Raji (cell line): ENCODE results near the gene DYRK1A.

Experiments used
- POLR2A ChIP-seq: IDR thresholded peaks from 2 replicates; pipeline ENCODE4 v1.6.1; 2011; ENCODE audit warnings: low read depth, low read length, control low read depth; ENCODE audit not compliant: insufficient read depth

The DYRK1A gene

DNA sequence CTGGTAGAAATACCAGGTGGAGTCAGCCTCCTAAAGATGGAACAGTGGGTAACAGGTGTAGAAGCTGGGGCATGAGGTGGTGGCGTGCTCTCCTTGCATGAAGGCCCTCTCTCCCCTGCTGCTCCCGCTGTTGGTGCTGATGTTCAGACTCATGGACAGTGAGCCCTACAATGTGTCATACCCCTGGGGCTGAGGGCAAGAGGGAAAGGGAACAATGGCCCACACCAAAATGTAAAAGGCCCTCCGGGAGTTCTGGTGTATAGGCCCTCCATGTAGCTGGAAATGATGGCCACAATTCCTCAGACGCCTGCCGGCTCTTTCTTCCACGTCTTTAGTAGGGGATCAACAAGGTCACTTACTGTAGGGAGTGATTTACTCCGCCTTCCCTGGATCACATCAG lies 194.9 kb downstream of the DYRK1A start:
- no peak for TF ChIP-seq POLR2A

GRCh38 chr21:37561941-37562919 lies 195.7 kb downstream of the DYRK1A start:
- no peak for TF ChIP-seq POLR2A

DNA sequence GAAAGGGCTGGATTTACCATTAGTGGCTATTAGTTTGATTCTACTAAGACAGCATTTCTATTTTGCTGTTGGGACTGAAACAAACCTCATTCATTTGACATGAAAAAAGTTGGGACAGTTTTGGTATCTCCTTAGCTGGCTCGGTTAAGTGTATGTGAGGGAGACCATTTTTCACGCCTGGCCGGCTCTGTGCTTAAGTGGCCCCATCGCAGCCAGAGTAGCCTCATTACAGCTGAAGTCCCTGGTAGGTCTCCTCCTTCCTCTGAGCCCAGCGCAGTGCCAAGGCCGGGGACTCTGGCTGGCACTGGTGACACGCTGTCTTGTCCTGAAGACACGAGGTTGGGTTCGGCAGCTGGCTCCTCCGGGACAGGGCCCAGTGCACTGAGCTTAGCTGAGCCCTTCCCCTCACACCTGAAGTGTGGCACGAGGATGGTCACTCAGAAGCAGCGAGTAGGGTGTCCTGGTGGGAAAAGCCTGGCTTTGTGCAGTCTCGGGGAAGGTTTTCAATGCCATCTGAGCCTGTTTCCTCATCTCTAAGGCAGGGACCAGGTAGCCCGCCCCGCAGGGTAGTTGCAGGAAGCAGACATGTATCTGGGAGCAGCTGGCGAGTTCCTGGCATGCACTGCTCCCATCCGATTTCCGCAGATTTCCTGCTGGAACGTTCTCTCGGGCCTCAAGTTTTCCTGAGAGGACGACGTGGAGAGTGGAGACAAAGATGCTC lies 196.5 kb downstream of the DYRK1A start:
- TF ChIP-seq POLR2A, result no peak

DNA sequence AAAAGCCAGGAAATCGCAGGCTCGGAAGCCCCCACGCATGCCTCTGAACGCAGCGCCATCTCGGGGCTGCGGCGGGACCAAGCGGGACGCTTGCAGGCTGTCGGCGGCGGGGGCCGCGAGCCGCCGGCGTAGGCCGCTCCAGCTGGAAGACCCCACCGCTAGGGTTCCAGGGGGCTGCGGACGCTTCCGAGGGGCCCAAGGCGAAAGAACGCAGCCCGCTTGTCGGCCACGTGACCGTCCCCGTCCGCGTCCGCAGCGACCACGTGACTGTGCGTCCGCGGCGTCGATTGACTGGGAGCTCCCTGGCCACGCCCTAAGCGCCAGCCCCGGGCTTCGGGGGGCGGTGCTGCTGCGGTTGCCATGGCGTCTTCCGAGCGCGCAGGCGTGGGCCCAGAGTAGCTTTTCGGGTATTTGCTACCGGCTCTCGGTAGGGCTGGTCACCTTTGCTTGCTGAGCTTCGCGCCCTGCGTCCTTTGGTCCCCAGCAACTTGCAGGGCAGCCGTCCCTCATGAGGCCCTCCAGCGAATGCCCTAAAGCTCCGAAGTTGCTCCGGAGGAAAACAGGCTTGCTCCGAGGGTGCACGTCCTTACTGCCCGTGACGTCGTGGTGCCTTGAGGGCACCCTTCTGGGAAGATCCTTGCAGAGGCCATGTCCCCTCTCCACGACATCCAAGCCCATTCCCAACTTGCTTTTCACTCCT lies 197.2 kb downstream of the DYRK1A start:
- no peak for TF ChIP-seq POLR2A

DNA sequence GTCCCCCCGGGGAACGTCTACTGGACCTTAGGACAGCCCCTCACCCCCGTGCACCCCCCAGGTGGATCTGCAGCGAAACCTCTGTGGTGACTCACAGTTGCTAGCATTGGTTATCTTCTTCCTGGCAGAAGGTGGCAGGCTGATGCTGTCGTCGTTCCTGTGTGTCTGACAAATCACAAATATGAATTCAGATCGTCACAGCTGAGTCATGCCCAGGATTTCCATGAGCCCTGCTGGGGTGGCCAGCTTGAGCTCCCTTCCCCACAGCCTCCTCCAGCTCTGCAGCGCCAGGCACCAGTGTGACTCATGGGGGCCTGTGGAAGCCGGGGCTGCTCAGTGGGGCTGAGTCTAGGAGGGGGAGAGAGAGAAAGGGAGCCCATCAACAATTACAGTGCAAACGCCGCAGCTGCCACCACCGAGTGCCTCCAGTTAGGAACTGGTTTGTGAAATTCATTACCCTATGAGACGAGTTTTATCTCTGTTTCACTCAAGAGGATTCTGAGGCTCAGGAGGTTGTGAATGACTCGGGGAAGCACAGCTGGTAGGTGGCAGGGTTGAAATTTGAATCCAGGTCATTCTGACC lies 197.9 kb downstream of the DYRK1A start:
- no peak for TF ChIP-seq POLR2A

DNA sequence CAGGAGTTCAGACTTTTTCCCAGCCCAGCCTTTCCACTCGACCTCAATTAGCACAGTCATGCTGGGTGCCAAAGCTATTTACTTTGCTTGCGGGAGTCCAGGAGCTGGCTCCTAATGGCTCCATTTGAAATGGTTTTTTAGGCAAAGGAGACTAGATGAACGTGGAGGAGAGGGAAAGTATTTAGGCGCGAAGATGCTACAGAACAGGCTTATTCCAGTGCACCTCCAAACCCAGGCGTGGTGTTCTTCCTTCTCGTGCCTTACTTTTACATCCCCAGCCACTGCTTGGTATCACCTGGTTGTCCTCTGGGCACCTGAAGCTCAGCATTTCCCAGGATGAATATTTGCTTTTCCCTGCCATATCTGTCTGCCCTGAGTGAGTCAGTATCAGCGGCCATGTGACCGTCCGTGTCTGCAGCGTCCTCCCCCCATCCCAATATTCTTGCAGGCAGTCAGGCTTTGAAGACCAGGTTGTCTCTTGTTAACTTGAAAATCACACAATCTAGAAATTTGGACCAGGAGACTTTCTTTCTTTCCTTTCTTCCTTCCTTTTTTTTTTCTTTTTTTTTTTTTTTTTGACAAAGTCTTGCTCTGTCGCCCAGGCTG lies 198.5 kb downstream of the DYRK1A start:
- no peak for TF ChIP-seq POLR2A

DNA sequence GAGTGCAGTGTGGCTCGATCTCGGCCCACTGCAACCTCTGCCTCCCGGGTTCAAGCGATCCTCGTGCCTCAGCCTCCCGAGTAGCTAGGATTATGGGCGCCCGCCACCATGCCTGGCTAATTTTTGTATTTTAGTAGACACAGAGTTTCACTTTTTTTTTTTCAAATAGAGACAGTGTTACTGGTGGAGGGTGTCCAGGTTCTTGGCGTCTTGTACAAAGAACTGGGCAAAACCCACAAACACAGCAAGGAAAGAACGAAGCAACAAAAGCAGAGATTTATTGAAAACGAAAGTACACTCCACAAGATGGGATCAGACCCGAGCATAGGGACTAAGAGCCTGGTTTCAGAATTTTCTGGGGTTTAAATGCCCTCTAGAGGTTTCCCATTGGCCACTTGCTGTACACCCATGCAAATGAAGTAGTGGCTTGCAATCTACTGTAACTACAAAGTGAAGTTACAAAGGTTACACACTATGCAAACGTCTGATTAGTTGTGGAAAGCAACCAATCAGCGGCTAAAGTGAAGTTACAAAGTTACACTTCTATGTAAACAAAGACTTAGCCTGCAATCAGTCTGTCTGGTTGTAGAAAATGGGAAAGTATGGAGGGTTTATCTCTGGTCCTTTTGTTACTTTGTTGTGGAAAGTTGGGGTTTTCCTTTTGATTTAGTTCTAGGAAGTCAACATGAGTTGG lies 199.1 kb downstream of the DYRK1A start:
- TF ChIP-seq POLR2A, result no peak

- no peak for TF ChIP-seq POLR2A
Measured at GRCh38 chr21:37566790-37567615, 200.4 kb downstream of the DYRK1A start.

GRCh38 chr21:37568415-37568814 lies 201.8 kb downstream of the DYRK1A start:
- no peak for TF ChIP-seq POLR2A

DNA sequence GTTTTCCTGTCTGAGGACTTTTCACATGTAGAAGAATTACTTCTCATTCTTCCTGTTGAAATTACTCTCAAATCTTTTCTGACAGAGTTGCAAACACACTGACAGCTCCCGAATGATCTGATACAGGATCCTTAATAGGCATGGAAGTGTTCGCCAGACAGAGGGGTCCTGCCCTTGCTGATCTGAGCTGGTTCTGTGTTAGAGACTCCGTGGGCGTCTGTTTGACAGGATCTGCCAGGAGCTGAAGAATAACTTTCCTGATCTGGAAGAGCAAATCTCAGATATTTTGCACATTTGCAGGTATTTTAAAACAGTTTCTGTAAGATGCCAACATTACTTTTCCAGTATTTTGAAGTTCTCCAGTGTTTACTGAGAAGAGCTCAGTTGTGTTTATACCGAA lies 202.3 kb downstream of the DYRK1A start:
- TF ChIP-seq POLR2A, result no peak

DNA sequence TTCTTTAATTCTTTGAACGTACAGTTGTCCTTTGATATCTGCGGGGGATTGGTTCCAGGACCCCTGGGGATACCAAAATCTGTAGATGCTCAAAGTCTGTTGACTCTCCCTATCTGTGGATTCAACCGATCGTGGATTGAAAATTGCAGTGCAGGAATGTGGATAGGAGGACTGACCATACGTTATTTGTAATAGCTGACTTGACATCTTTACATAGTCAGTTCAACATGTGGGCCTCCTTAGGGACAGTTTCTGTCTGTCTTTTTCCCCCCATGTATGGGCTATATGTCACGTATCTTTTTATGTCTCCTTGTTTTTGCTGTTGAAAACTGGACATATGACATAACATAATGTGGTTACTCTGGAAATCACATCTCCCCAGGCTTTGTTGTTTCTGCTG lies 204.9 kb downstream of the DYRK1A start:
- TF ChIP-seq POLR2A, result no peak

- no peak for TF ChIP-seq POLR2A
Measured at GRCh38 chr21:37574316-37574715, 207.7 kb downstream of the DYRK1A start.

DNA sequence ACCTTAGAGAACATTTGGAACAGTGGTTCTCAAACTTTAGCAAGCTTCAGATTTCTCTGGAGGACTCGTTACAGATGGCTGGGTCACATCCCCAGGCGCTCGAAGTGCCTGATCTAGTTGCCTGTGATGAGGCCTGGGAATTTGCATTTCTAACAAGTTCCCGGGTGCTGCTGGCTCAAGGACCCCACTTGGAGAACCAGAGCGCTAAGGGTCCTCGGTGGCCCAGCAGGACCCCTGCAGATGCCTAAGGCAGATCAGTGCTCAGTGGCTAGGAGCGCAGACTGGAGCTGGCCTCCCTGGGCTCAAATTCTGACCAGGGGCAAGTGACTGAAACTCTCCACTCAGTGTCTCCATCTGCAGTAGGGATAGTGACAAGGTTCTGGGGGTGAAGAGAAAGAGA lies 208.2 kb downstream of the DYRK1A start:
- no peak for TF ChIP-seq POLR2A
